A549 (cell line): ENCODE measurements around the gene SLC16A14. TPM values are rescaled to one million over a fixed set of nuclear protein-coding genes. Genes with fewer than 3 reads are reported as not detected.

Source experiments
- ATAC-seq, 2 experiments: fragments of 200-7000 bp in 1 of 2; fragments of >200 bp in 1 of 2; cut with Nextera tagmentation in 1 of 2; cut with Tn5 transposase in 1 of 2; 3 replicates each; pipeline versions ENCODE4 v1.8.0 to v1.9.1; 2018 to 2020; ENCODE audit warnings: mild to moderate bottlenecking in 1 of 2, moderate library complexity in 1 of 2
- CTCF ChIA-PET: fragments of 300-600 bp; sonication (Branson Sonifier 250); formaldehyde crosslinking; extraction: SDS; loops from one replicate; lab custom pipeline; 2021; ENCODE audit warnings: antibody characterized with exemption, inconsistent platforms; lab: Yijun Ruan, JAX
- POLR2A ChIA-PET: fragments of 350-600 bp; formaldehyde crosslinking; extraction: SDS; loops from one replicate; lab custom pipeline; 2021; ENCODE audit warnings: antibody characterized with exemption, inconsistent platforms; lab: Yijun Ruan, JAX
- DNase-seq, 2 experiments: peaks; one replicate each; pipeline versions ENCODE4 v3.0.0 to v3.0.0-alpha.2; 2011 to 2016; ENCODE audit warnings: low read depth in 1 of 2, low spot score in 1 of 2
- FAIRE-seq: peaks from 2 replicates; lab custom pipeline; 2011; peaks lifted over from hg19 to GRCh38; lab: Jason Lieb, UNC
- H3K27ac ChIP-seq, 2 experiments: fragments of >200 bp; sonication (Bioruptor Twin); formaldehyde crosslinking; 3 replicates each; pipeline ENCODE4 v1.5.1; 2016 to 2017
- H3K4me1 ChIP-seq: fragments of >200 bp; sonication (Bioruptor Twin); formaldehyde crosslinking; 3 replicates; pipeline ENCODE4 v1.6.1; 2016
- H3K4me2 ChIP-seq: fragments of >200 bp; sonication (Bioruptor Twin); formaldehyde crosslinking; 3 replicates; pipeline ENCODE4 v1.6.1; 2016
- H3K4me3 ChIP-seq: fragments of >200 bp; sonication (Bioruptor Twin); formaldehyde crosslinking; 3 replicates; pipeline ENCODE4 v1.5.1; 2016
- H3K9me3 ChIP-seq: fragments of >200 bp; sonication (Bioruptor Twin); formaldehyde crosslinking; 3 replicates; pipeline ENCODE4 v1.6.1; 2016
- BHLHE40 ChIP-seq: IDR thresholded peaks from 2 replicates; pipeline ENCODE4 v1.6.1; 2012; ENCODE audit warnings: low read depth, low read length, inconsistent platforms
- CBX2 ChIP-seq: fragments of 200-600 bp; sonication (generic); IDR thresholded peaks from 2 replicates; pipeline ENCODE4 v1.6.1; 2016; ENCODE audit warnings: low read depth, mild to moderate bottlenecking, borderline replicate concordance
- CEBPB ChIP-seq, 2 experiments: fragments of >200 bp in 1 of 2; sonication (Bioruptor Twin) in 1 of 2; formaldehyde crosslinking in 1 of 2; IDR thresholded peaks; 2 replicates each; pipeline ENCODE4 v1.6.1; 2012 to 2016
- EHF ChIP-seq: fragments of 250-450 bp; sonication (Bioruptor Pico); IDR thresholded peaks from 2 replicates; pipeline ENCODE4 v1.5.0; 2020; ENCODE audit warnings: mild to moderate bottlenecking
- EHMT2 ChIP-seq: fragments of 200-600 bp; sonication (generic); IDR thresholded peaks from 2 replicates; pipeline ENCODE4 v1.6.1; 2016; ENCODE audit warnings: antibody characterized with exemption, low read depth, mild to moderate bottlenecking, moderate library complexity
- EP300 ChIP-seq, 2 experiments: fragments of >200 bp; sonication (Bioruptor Twin); formaldehyde crosslinking; IDR thresholded peaks; 2 replicates in 1 of 2; 3 replicates in 1 of 2; pipeline ENCODE4 v1.6.1; 2016 to 2017
- ESRRA ChIP-seq: fragments of 150-350 bp; IDR thresholded peaks from 2 replicates; pipeline ENCODE4 v1.6.1; 2014; ENCODE audit warnings: mild to moderate bottlenecking, low read length, borderline replicate concordance
- FOSL2 ChIP-seq, 2 experiments: fragments of 450-650 bp in 1 of 2; fragments of >200 bp in 1 of 2; sonication (Bioruptor Twin) in 1 of 2; formaldehyde crosslinking; IDR thresholded peaks; 2 replicates each; pipeline versions ENCODE4 v1.5.0 to v1.6.1; 2016 to 2020; ENCODE audit warnings: mild to moderate bottlenecking in 1 of 2, moderate library complexity in 1 of 2
- FOXS1 ChIP-seq: fragments of 250-450 bp; sonication (Bioruptor Pico); IDR thresholded peaks from 2 replicates; pipeline ENCODE4 v1.5.0; 2020; ENCODE audit warnings: mild to moderate bottlenecking, moderate library complexity
- HEYL ChIP-seq: fragments of 250-450 bp; sonication (Bioruptor Pico); IDR thresholded peaks from 2 replicates; pipeline ENCODE4 v1.8.0; 2021; ENCODE audit warnings: mild to moderate bottlenecking, moderate library complexity
- HOXA7 ChIP-seq: fragments of 250-450 bp; sonication (Bioruptor Pico); IDR thresholded peaks from 2 replicates; pipeline ENCODE4 v1.5.0; 2020; ENCODE audit warnings: mild to moderate bottlenecking, moderate library complexity
- HOXB5 ChIP-seq: fragments of 250-450 bp; sonication (Bioruptor Pico); IDR thresholded peaks from 2 replicates; pipeline ENCODE4 v1.5.0; 2020; ENCODE audit warnings: mild to moderate bottlenecking, moderate library complexity
- JUNB ChIP-seq: fragments of >200 bp; sonication (Bioruptor Twin); formaldehyde crosslinking; IDR thresholded peaks from 2 replicates; pipeline ENCODE4 v1.6.1; 2016
- KDM1A ChIP-seq: fragments of 200-600 bp; sonication (generic); IDR thresholded peaks from 2 replicates; pipeline ENCODE4 v1.6.1; 2016; ENCODE audit warnings: low read depth, mild to moderate bottlenecking
- NFE2L2 ChIP-seq: fragments of 150-350 bp; conservative IDR thresholded peaks from 2 replicates; pipeline ENCODE4 v1.6.1; 2014; ENCODE audit warnings: low read length
- NR3C1 ChIP-seq: fragments of >200 bp; sonication (Bioruptor Twin); formaldehyde crosslinking; IDR thresholded peaks from 3 replicates; pipeline ENCODE4 v1.6.1; 2017
- PBX3 ChIP-seq: IDR thresholded peaks from 2 replicates; pipeline ENCODE4 v1.6.1; 2012
- PHF8 ChIP-seq: fragments of 200-600 bp; sonication (generic); IDR thresholded peaks from 2 replicates; pipeline ENCODE4 v1.6.1; 2016; ENCODE audit warnings: low read depth, mild to moderate bottlenecking, antibody characterized with exemption, moderate library complexity, borderline replicate concordance
- POLR2AphosphoS2 ChIP-seq: conservative IDR thresholded peaks from 2 replicates; pipeline ENCODE4 v1.6.1; 2012; ENCODE audit warnings: low read length, improper control_type of control experiment, inconsistent platforms
- RAD21 ChIP-seq, 2 experiments: fragments of >200 bp in 1 of 2; sonication (Bioruptor Twin) in 1 of 2; formaldehyde crosslinking in 1 of 2; IDR thresholded peaks in 1 of 2; conservative IDR thresholded peaks in 1 of 2; 2 replicates in 1 of 2; 3 replicates in 1 of 2; pipeline ENCODE4 v1.6.1; 2012 to 2018; ENCODE audit warnings: inconsistent platforms in 1 of 2
- RCOR1 ChIP-seq: fragments of 150-350 bp; IDR thresholded peaks from 2 replicates; pipeline ENCODE4 v1.6.1; 2014; ENCODE audit warnings: antibody characterized with exemption, low read length, low read depth
- RNF2 ChIP-seq: fragments of 200-600 bp; sonication (generic); IDR thresholded peaks from 2 replicates; pipeline ENCODE4 v1.6.1; 2016; ENCODE audit warnings: low read depth, mild to moderate bottlenecking, antibody characterized with exemption, moderate library complexity, borderline replicate concordance
- SREBF2 ChIP-seq: fragments of 450-650 bp; IDR thresholded peaks from 2 replicates; pipeline ENCODE4 v1.6.1; 2014; ENCODE audit warnings: mild to moderate bottlenecking, moderate library complexity
- ZNF302 ChIP-seq: fragments of 250-450 bp; sonication (Bioruptor Pico); IDR thresholded peaks from 2 replicates; pipeline ENCODE4 v1.9.0; 2021; ENCODE audit warnings: inconsistent platforms, mild to moderate bottlenecking, moderate library complexity
- ZSCAN20 ChIP-seq: fragments of 250-450 bp; sonication (Bioruptor Pico); IDR thresholded peaks from 2 replicates; pipeline ENCODE4 v1.8.0; 2022; ENCODE audit warnings: mild to moderate bottlenecking, moderate library complexity
- WGBS: methylation state at CpG from one replicate; pipeline ENCODE4 v1.1.6; 2017; ENCODE audit errors: missing lambda C conversion rate; 5-methylcytosine and 5-hydroxymethylcytosine counted together
- polyA plus RNA-seq, 4 experiments: library from polyadenylated mRNA; depleted of rRNA in 3 of 4; stranded (reverse); fragments of >200 nt; fragmentation: RNase III in 1 of 4; extraction: RNeasy Plus Mini Kit Qiagen cat#74134 plus additional on column Dnase treatment in 1 of 4; gene quantifications; 2 replicates in 3 of 4; 3 replicates in 1 of 4; pipeline ENCODE4 v1.2.3, GENCODE V29; 2011 to 2017
- TF ChIP-seq, protein P1 (sequence below): IDR thresholded peaks from 2 replicates; pipeline ENCODE4 v1.6.1; 2012
- TF ChIP-seq, protein P2 (sequence below): fragments of >200 bp; sonication (Bioruptor Twin); formaldehyde crosslinking; IDR thresholded peaks from 2 replicates; pipeline ENCODE4 v1.6.1; 2016
- TF ChIP-seq, protein P3 (sequence below): fragments of 450-650 bp; IDR thresholded peaks from 2 replicates; pipeline ENCODE4 v1.6.1; 2014; ENCODE audit warnings: antibody characterized with exemption
- TF ChIP-seq, protein P4 (sequence below): fragments of 250-450 bp; sonication (Bioruptor Pico); IDR thresholded peaks from 2 replicates; pipeline ENCODE4 v1.5.0; 2021; ENCODE audit warnings: mild to moderate bottlenecking, moderate library complexity, borderline replicate concordance

Gene SLC16A14
- polyA plus RNA-seq, 2 of the 4 experiments (the other 2 are of a cell fraction), result 0.37 to 1.1 TPM

GRCh38 chr2:230000118-230000841 is 68.4 kb downstream of the SLC16A14 start:
- TF ChIP-seq PBX3 (no peak), KDM1A (no peak)
- Histone ChIP-seq H3K9me3 (no peaks in the 10 kb centered on the region), H3K27ac (no peak overlapping the region), H3K4me2 (no peak overlapping the region), H3K4me3 (no peak overlapping the region), H3K4me1 (no peaks in the 10 kb centered on the region)
- ATAC-seq (no peak), FAIRE-seq (no peak), DNase-seq (no peak)
- CTCF ChIA-PET, result no interaction called here
- 93% methylated on average over 6 of the region's 6 CpGs for WGBS
- POLR2A ChIA-PET, result no interaction called here

- Histone ChIP-seq H3K27ac (no peak overlapping the region), H3K4me3 (no peak overlapping the region), H3K4me1 (no peaks in the 10 kb centered on the region), H3K9me3 (no peaks in the 10 kb centered on the region), H3K4me2 (no peak overlapping the region)
- 91% methylated on average over 3 of the region's 3 CpGs for whole genome bisulfite sequencing
- ChIA-PET CTCF (no interaction called here), POLR2A (no interaction called here)
- FAIRE-seq (no peak), DNase-seq (no peak), ATAC-seq (no peak)
- TF ChIP-seq FOXS1 (CRISPR knock-in tag) (no peak), EP300 (IDR thresholded peaks at IDR 0.05) (no peak), HOXA7 (CRISPR knock-in tag) (no peak), FOSL2 (IDR thresholded peaks at IDR 0.05) (no peak), FOSL2 (CRISPR knock-in tag; IDR thresholded peaks at IDR 0.05) (no peak), ESRRA (no peak), HEYL (CRISPR knock-in tag) (no peak), EHMT2 (no peak), RAD21 (conservative IDR thresholded peaks at IDR 0.05 in 1 of 2, IDR thresholded peaks at IDR 0.05 in 1 of 2) (no peak), BHLHE40 (no peak), POLR2AphosphoS2 (no peak), CBX2 (no peak), CEBPB (IDR thresholded peaks at IDR 0.05) (no peak)
- TF ChIP-seq, protein P1, sequence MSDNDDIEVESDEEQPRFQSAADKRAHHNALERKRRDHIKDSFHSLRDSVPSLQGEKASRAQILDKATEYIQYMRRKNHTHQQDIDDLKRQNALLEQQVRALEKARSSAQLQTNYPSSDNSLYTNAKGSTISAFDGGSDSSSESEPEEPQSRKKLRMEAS, result no peak
- TF ChIP-seq, protein P2, sequence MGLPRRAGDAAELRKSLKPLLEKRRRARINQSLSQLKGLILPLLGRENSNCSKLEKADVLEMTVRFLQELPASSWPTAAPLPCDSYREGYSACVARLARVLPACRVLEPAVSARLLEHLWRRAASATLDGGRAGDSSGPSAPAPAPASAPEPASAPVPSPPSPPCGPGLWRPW, result no peak
These were observed 71.2 kb downstream of the SLC16A14 start for GRCh38 chr2:229997565-229997964.

- no peak for DNase-seq
- no peak for FAIRE-seq
- no peak overlapping the region for H3K27ac ChIP-seq
- WGBS, result 85% methylated on average over 4 of the region's 4 CpGs
- H3K4me3 ChIP-seq, result no peak overlapping the region
- no peak for ATAC-seq
- ChIA-PET POLR2A (no interaction called here), CTCF (interaction anchor here (0.5 to 0.9 kb wide), 3 partner anchors 11 to 74 kb away, joined by 3 read pairs; no protein-coding TSS in a partner anchor)
- no peaks in the 10 kb centered on the region for H3K4me1 ChIP-seq
- H3K9me3 ChIP-seq, result no peaks in the 10 kb centered on the region
- no peak overlapping the region for H3K4me2 ChIP-seq
- no peak for TF ChIP-seq SREBF2
- no peak for TF ChIP-seq EHF (CRISPR knock-in tag)
- TF ChIP-seq PHF8, result no peak
- TF ChIP-seq, protein P3, sequence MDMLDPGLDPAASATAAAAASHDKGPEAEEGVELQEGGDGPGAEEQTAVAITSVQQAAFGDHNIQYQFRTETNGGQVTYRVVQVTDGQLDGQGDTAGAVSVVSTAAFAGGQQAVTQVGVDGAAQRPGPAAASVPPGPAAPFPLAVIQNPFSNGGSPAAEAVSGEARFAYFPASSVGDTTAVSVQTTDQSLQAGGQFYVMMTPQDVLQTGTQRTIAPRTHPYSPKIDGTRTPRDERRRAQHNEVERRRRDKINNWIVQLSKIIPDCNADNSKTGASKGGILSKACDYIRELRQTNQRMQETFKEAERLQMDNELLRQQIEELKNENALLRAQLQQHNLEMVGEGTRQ, result no peak
- no peak for TF ChIP-seq NFE2L2
- TF ChIP-seq NR3C1, result no peak
- no peak for TF ChIP-seq JUNB
- TF ChIP-seq RCOR1, result no peak
- no peak for TF ChIP-seq ESRRA
- no peak for TF ChIP-seq HOXB5 (CRISPR knock-in tag)
- no peak for TF ChIP-seq ZSCAN20 (CRISPR knock-in tag)
- no peak for TF ChIP-seq RNF2
- TF ChIP-seq ZNF302 (CRISPR knock-in tag), result no peak
- TF ChIP-seq, protein P4, sequence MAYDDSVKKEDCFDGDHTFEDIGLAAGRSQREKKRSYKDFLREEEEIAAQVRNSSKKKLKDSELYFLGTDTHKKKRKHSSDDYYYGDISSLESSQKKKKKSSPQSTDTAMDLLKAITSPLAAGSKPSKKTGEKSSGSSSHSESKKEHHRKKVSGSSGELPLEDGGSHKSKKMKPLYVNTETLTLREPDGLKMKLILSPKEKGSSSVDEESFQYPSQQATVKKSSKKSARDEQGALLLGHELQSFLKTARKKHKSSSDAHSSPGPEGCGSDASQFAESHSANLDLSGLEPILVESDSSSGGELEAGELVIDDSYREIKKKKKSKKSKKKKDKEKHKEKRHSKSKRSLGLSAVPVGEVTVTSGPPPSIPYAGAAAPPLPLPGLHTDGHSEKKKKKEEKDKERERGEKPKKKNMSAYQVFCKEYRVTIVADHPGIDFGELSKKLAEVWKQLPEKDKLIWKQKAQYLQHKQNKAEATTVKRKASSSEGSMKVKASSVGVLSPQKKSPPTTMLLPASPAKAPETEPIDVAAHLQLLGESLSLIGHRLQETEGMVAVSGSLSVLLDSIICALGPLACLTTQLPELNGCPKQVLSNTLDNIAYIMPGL, result no peak
These were observed 72.4 kb downstream of the SLC16A14 start for GRCh38 chr2:229996320-229996719.
